Thymus (tissue), 11 donors: Measurements from ENCODE around the gene TGFBR3. TPM values are rescaled to one million over a fixed set of nuclear protein-coding genes. Genes with fewer than 3 reads are reported as not detected.

Source experiments
- DNase-seq, 9 donors: peaks; one replicate each; pipeline ENCODE4 v3.0.0-alpha.2; 2013; ENCODE audit warnings: low spot score in 9 of 9, low read depth in 6 of 9, missing footprints in 1 of 9
- H3K27ac ChIP-seq, 2 donors: one replicate each; pipeline ENCODE4 v1.5.1; 2013; ENCODE audit warnings: control low read depth in 1 of 2, low read depth in 1 of 2, low read length in 1 of 2, mild to moderate bottlenecking in 1 of 2, moderate library complexity in 1 of 2
- H3K27me3 ChIP-seq, 2 donors: one replicate each; pipeline ENCODE4 v1.5.1; 2013; ENCODE audit warnings: low read length in 1 of 2; ENCODE audit not compliant: control insufficient read depth in 2 of 2, insufficient read depth in 1 of 2
- H3K36me3 ChIP-seq, 2 donors: one replicate each; pipeline ENCODE4 v1.5.1; 2013; ENCODE audit warnings: low read length in 1 of 2, mild to moderate bottlenecking in 1 of 2, moderate library complexity in 1 of 2; ENCODE audit not compliant: control insufficient read depth in 2 of 2, insufficient read depth in 2 of 2
- H3K4me1 ChIP-seq, 2 donors: one replicate each; pipeline ENCODE4 v1.5.1; 2013; ENCODE audit warnings: low read length in 2 of 2; ENCODE audit not compliant: control insufficient read depth in 2 of 2, insufficient read depth in 2 of 2
- H3K4me3 ChIP-seq, 2 donors: one replicate each; pipeline ENCODE4 v1.5.1; 2013; ENCODE audit warnings: low read length in 2 of 2, control low read depth in 1 of 2, mild to moderate bottlenecking in 1 of 2
- H3K9me3 ChIP-seq, 2 donors: one replicate each; pipeline ENCODE4 v1.5.1; 2013; ENCODE audit warnings: low read length in 1 of 2, mild to moderate bottlenecking in 1 of 2; ENCODE audit not compliant: control insufficient read depth in 2 of 2, insufficient read depth in 1 of 2
- WGBS: extraction: QIAGEN DNeasy Blood & Tissue Kit; methylation state at CpG from one replicate; pipeline ENCODE4 v1.1.7; 2013; 5-methylcytosine and 5-hydroxymethylcytosine counted together
- polyA plus RNA-seq: library from polyadenylated mRNA; stranded (reverse); fragments of 200-250 nt; gene quantifications from one replicate; pipeline ENCODE4 v1.2.3, GENCODE V29; 2013
- total RNA-seq: library from RNA; stranded (reverse); fragments of 120-200 nt; gene quantifications from one replicate; pipeline ENCODE4 v1.2.4, GENCODE V29; 2013
- donor health status: healthy.

TGFBR3 gene
- total and polyA plus RNA-seq, 2 donors: 5.4 to 10.1 TPM

DNA sequence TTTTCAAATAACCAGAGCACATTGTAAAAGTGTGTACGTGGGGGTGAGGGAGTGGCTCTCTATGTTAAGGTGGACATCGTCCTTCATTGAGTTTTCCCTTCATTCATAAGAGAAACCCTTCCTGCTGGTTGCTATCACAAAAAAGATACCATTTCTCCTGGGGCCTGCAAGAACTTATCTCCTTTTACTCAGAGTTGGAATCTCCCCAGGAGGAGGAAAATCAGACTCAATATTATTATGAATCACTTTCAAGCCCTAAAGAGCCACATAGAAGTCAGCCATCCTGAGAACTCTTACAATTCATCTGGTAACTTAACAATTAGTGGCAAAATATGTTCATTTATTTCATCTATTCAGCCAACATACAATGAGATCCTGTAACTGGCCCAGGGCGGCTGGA, 27.1 kb upstream of the TGFBR3 start:
- 91% methylated on average over 3 of the region's 3 CpGs for WGBS
- Histone ChIP-seq H3K4me3 (no peak overlapping the region), H3K36me3 (no peaks in the 10 kb centered on the region), H3K27me3 (no peaks in the 10 kb centered on the region), H3K27ac (no peak overlapping the region), H3K4me1 (no peaks in the 10 kb centered on the region), H3K9me3 (no peaks in the 10 kb centered on the region)
- DNase-seq: no peak

DNA sequence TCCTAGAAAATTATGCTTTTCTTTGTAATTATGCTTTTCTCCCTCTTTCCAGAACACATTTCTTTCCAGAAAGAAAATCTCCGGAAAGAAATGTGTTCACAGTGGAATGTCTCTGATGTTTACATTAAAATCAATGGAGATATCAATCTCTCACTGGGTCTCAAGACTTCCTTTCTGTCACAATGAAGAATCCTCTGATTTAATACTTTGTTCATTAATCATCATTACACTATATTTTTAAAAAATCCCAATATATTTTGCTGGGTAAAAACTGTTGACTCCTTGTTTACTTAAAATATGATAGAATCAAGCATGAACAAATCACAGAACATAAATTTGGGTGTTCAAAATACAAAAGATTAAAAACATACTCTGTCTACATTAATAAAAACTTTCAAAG, 26.3 kb upstream of the TGFBR3 start:
- Histone ChIP-seq H3K27ac (no peak overlapping the region), H3K4me3 (no peak overlapping the region), H3K27me3 (no peaks in the 10 kb centered on the region), H3K4me1 (no peaks in the 10 kb centered on the region), H3K36me3 (no peaks in the 10 kb centered on the region), H3K9me3 (no peaks in the 10 kb centered on the region)
- 93% methylated on average over 1 of the region's 1 CpG for WGBS
- DNase-seq: no peak

DNA sequence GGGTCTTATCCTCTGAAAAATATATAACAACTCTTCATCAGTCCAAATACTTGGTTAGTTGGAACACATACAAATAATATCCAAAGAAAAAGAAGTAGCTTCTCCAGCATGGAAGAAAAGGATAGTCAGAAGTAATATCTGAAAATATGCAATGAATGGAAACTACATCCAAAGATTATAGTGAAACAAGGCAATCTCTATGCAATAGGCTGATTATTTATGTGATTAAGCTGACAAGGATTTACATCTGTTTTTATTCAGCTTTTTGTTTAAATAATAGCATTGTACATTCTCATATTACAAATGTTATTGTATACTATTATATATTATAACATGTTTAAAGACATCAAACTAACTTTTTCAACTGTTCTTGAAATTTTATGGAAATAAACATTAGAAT, 15.3 kb upstream of the TGFBR3 start:
- Histone ChIP-seq H3K27ac (no peak overlapping the region), H3K9me3 (no peaks in the 10 kb centered on the region), H3K4me1 (no peaks in the 10 kb centered on the region), H3K36me3 (no peaks in the 10 kb centered on the region), H3K4me3 (no peak overlapping the region), H3K27me3 (no peaks in the 10 kb centered on the region)
- DNase-seq: no peak

DNA sequence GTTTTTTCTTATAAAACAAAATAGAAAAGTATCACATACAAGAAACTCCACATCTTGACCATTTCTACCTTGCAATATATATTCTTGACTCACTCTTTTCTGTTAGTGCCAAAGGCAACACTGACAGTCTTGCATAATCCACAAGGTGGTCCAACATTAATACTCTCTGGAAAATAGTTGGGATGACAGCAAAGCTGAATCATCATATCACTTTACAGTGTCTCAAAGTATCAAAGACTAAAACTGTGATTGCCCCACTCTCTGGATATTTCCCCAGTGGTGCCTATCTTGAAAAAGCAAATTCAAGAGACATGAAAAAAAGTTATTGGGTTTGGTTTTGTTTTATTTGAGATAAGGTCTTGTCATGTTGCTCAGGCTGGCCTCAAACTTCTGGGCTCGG, 14.6 kb upstream of the TGFBR3 start:
- no peaks in the 10 kb centered on the region for H3K27me3 ChIP-seq
- no peak overlapping the region for H3K4me3 ChIP-seq
- 95% methylated on average over 1 of the region's 1 CpG for WGBS
- no peaks in the 10 kb centered on the region for H3K9me3 ChIP-seq
- no peaks in the 10 kb centered on the region for H3K36me3 ChIP-seq
- DNase-seq: no peak
- H3K27ac ChIP-seq: no peak overlapping the region
- no peaks in the 10 kb centered on the region for H3K4me1 ChIP-seq

DNA sequence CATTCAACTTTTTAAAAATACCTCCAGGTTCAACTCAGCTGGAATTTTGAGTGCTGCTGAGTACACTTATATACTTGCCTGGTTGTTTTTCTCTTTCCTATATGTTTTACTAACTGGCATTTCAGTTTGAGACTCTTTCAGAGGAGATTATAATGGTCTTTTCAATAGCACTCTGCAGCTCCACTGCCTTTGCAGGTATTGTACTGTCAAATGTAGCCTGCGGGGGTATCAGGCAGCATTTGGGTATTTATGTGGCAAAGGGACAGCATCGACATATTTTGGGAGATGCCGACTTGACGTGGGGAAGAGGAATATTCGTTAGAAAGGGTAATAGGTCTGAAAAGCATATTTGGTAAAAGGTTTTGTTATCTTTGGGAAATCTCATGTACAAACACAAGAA, 11.1 kb upstream of the TGFBR3 start:
- 97% methylated on average over 5 of the region's 5 CpGs for WGBS
- Histone ChIP-seq H3K4me1 (peaks cover 0 to 2% of the 10 kb centered on the region in 2 donors), H3K36me3 (no peaks in the 10 kb centered on the region), H3K27me3 (peaks cover 0 to 3% of the 10 kb centered on the region in 2 donors), H3K9me3 (no peaks in the 10 kb centered on the region), H3K27ac (no peak overlapping the region), H3K4me3 (no peak overlapping the region)
- no peak for DNase-seq

DNA sequence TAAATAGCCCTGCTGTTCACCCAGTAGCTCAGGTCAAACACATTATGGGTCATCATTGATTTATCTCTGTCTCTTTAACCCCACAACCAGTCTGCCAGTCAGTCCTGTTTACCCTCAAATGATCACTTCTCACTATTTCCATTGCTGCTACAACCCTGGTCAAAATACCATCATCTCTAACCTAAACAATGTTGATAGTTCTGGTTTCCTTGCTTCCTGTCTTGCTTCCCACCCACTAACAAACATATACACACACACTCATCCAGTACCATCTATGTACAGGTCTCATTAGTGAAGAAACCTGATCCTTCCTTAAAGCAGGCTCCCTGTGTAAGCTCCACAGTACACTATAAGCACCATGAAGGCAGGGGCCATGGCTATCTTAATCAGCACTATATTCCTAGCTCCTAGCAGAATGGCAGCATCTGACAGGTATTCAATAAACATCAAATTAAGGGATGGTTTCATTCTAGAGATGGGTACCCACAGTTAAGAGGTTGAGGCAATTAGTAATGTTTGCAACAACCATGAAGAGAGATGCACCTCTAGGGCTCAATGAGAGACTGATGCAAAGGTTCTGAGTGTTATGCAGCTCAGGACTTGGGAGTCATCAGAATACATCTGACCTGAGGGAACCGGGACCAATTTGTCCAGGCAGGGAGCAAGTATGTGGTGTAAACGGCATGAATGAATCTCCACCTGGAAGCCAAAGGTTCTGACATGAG, 10.0 kb upstream of the TGFBR3 start:
- peaks cover 0 to 3% of the 10 kb centered on the region in 2 donors for H3K27me3 ChIP-seq
- DNase-seq: no peak
- 46% methylated on average over 2 of the region's 2 CpGs for WGBS
- H3K4me3 ChIP-seq: no peak overlapping the region
- no peak overlapping the region for H3K27ac ChIP-seq
- H3K9me3 ChIP-seq: no peaks in the 10 kb centered on the region
- no peaks in the 10 kb centered on the region for H3K36me3 ChIP-seq
- H3K4me1 ChIP-seq: peaks cover 0 to 5% of the 10 kb centered on the region in 2 donors

DNA sequence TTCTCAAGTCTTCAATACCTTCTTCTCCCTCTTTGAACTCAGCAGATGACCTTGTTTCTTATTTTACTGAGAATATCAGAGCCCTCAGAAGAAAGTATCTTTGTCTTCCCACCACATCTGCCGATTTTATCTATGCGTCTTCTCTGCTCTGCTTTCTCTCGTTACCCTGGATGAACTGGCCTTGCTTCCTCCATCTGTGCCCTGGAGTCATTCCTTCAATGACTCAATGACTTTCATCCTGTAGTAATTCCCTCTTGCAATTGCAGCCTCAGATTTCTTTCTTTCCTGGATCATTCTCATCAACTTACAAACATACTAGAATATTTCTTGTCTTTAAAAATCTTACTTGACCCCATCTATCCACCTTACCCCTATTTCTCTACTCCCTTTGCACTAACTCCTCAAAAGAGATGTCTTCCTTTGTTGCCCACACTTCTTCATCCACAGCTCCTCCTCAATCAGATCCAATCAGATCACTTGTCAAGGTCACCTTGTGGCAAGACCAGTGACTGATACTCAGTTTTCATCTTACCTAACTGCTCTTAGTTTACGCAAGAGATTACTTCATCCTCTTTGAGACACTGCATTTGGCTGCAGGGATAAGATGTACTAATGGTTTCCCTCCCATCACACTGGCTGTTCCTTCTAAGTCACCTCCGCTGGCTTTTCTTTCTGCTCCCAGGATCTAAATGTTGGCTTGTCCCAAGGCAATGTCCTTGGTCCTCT, 8.2 kb upstream of the TGFBR3 start:
- WGBS: 96% methylated on average over 5 of the region's 5 CpGs
- H3K4me3 ChIP-seq: no peak overlapping the region
- H3K4me1 ChIP-seq: peaks cover 0 to 5% of the 10 kb centered on the region in 2 donors
- DNase-seq: no peak
- peaks cover 0 to 8% of the 10 kb centered on the region in 2 donors for H3K27me3 ChIP-seq
- H3K27ac ChIP-seq: no peak overlapping the region
- H3K9me3 ChIP-seq: no peaks in the 10 kb centered on the region
- H3K36me3 ChIP-seq: no peaks in the 10 kb centered on the region

DNA sequence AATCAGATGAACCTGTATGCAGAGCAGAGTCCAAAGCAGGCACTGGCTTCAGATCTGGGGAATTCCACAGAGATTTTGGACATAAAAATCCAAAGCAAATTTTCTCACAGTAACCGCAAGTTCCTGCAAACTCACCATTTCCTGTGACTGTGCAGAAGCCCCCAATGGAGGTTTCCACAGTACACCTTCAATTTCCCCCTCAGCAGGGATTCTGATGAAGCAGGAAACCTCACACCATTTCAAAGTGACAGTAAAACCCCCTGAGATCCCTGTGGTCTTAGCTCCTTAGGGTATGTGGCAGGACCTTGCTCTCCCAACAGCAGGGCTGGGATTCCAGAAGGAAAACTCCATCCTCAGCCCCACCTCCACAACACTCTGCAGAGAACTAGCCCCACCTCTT, 6.0 kb upstream of the TGFBR3 start:
- 0% methylated on average over 1 of the region's 1 CpG for WGBS
- H3K4me3 ChIP-seq: no peak overlapping the region
- H3K27me3 ChIP-seq: peaks cover 7 to 28% of the 10 kb centered on the region in 2 donors
- DNase-seq: no peak
- no peak overlapping the region for H3K27ac ChIP-seq
- H3K36me3 ChIP-seq: no peaks in the 10 kb centered on the region
- no peaks in the 10 kb centered on the region for H3K9me3 ChIP-seq
- peaks cover 0 to 5% of the 10 kb centered on the region in 2 donors for H3K4me1 ChIP-seq

DNA sequence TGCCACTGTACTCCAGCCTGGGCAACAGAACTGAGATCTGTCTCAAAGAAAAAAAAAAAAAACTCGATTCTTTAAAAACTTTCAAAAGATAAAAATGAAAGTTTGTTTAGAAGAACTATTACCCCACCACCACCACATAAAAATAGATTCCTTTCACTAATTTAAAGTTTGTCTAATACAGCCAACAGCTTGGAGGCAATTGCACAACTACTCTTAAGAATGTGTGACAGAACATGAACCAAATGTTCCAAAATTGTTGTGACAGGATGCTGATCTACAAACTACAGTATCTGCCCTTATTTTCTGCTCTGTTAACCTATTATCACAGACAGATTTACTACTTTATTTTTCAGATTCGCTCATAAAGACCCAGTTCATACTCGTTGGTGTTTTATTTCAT, 5.5 kb upstream of the TGFBR3 start:
- H3K4me3 ChIP-seq: no peak overlapping the region
- WGBS: 9% methylated on average over 3 of the region's 3 CpGs
- peaks cover 12 to 33% of the 10 kb centered on the region in 2 donors for H3K27me3 ChIP-seq
- no peaks in the 10 kb centered on the region for H3K9me3 ChIP-seq
- no peaks in the 10 kb centered on the region for H3K36me3 ChIP-seq
- H3K27ac ChIP-seq: no peak overlapping the region
- peaks cover 0 to 9% of the 10 kb centered on the region in 2 donors for H3K4me1 ChIP-seq
- no peak for DNase-seq
